GM23338 (cell line): ENCODE measurements around the gene HLCS. TPM values are rescaled to one million over a fixed set of nuclear protein-coding genes. Genes with fewer than 3 reads are reported as not detected.

Source experiments
- ATAC-seq: fragments of 200-7000 bp; cut with Tn5 transposase; 3 replicates; pipeline ENCODE4 v1.9.1; 2020
- DNase-seq: peaks from one replicate; pipeline ENCODE4 v3.0.0-alpha.2; 2015; ENCODE audit warnings: low spot score
- H2AFZ ChIP-seq: fragments of 200-600 bp; sonication (generic); 2 replicates; pipeline ENCODE4 v1.8.0; 2016; ENCODE audit warnings: antibody characterized with exemption, mild to moderate bottlenecking, moderate library complexity
- H3F3A ChIP-seq: fragments of 200-600 bp; sonication (generic); replicated peaks from 2 replicates; pipeline ENCODE4 v1.8.0; 2017; ENCODE audit warnings: antibody characterized with exemption, mixed run types, low read depth
- H3K27ac ChIP-seq: fragments of 200-600 bp; sonication (generic); 2 replicates; pipeline ENCODE4 v1.6.1; 2016; ENCODE audit warnings: low read depth
- H3K27me3 ChIP-seq: fragments of 200-600 bp; sonication (generic); 2 replicates; pipeline ENCODE4 v1.8.0; 2016; ENCODE audit warnings: mild to moderate bottlenecking, mixed run types, moderate library complexity; ENCODE audit not compliant: insufficient read depth
- H3K36me3 ChIP-seq: fragments of 200-600 bp; sonication (generic); 2 replicates; pipeline ENCODE4 v1.8.0; 2016; ENCODE audit warnings: mild to moderate bottlenecking; ENCODE audit not compliant: insufficient read depth
- H3K4me1 ChIP-seq: fragments of 200-600 bp; sonication (generic); 2 replicates; pipeline ENCODE4 v1.8.0; 2016; ENCODE audit warnings: mild to moderate bottlenecking, moderate library complexity; ENCODE audit not compliant: insufficient read depth
- H3K4me2 ChIP-seq: fragments of 200-600 bp; sonication (generic); 2 replicates; pipeline ENCODE4 v1.7.1; 2017; ENCODE audit warnings: mixed run types
- H3K4me3 ChIP-seq: fragments of 200-600 bp; sonication (generic); 2 replicates; pipeline ENCODE4 v1.6.1; 2016; ENCODE audit warnings: mixed run types
- H3K79me2 ChIP-seq: fragments of 200-600 bp; sonication (generic); replicated peaks from 2 replicates; pipeline ENCODE4 v1.8.0; 2017; ENCODE audit warnings: mild to moderate bottlenecking; ENCODE audit not compliant: insufficient read depth
- H3K9me2 ChIP-seq: fragments of 200-600 bp; sonication (generic); 2 replicates; pipeline ENCODE4 v1.8.0; 2017; ENCODE audit not compliant: insufficient read depth
- H4K20me1 ChIP-seq: fragments of 200-600 bp; sonication (generic); replicated peaks from 2 replicates; pipeline ENCODE4 v1.8.0; 2017; ENCODE audit warnings: mild to moderate bottlenecking; ENCODE audit not compliant: insufficient read depth
- H3K27ac Mint-ChIP-seq: 2 replicates; pipeline ENCODE4 v1.8.0; 2020; ENCODE audit warnings: inconsistent platforms, mild to moderate bottlenecking, moderate library complexity, mixed read lengths
- H3K27me3 Mint-ChIP-seq: 3 replicates; pipeline ENCODE4 v1.8.0; 2022; ENCODE audit warnings: low read depth, mild to moderate bottlenecking, moderate library complexity, mixed read lengths, inconsistent platforms; ENCODE audit not compliant: insufficient read depth, poor library complexity
- H3K36me3 Mint-ChIP-seq: 3 replicates; pipeline ENCODE4 v1.8.0; 2021; ENCODE audit warnings: low read depth, mild to moderate bottlenecking, inconsistent platforms, moderate library complexity, mixed read lengths
- H3K4me1 Mint-ChIP-seq: 3 replicates; pipeline ENCODE4 v1.8.0; 2020; ENCODE audit warnings: mild to moderate bottlenecking, inconsistent platforms, mixed read lengths
- H3K4me3 Mint-ChIP-seq: 3 replicates; pipeline ENCODE4 v1.8.0; 2021; ENCODE audit warnings: moderate library complexity, mild to moderate bottlenecking, inconsistent platforms, mixed read lengths
- H3K9me3 Mint-ChIP-seq: 3 replicates; pipeline ENCODE4 v1.8.0; 2020; ENCODE audit warnings: moderate library complexity, mild to moderate bottlenecking, inconsistent platforms, mixed read lengths
- CREB1 ChIP-seq: fragments of 250-450 bp; sonication (Bioruptor Pico); IDR thresholded peaks from 2 replicates; pipeline ENCODE4 v1.5.0; 2020; ENCODE audit warnings: low read depth, mild to moderate bottlenecking, moderate library complexity
- CTCF ChIP-seq, 2 experiments: fragments of 200-600 bp in 1 of 2; sonication (generic) in 1 of 2; conservative IDR thresholded peaks; 2 replicates each; pipeline versions ENCODE4 v1.5.1 to v1.6.1; 2016 to 2017; ENCODE audit warnings: antibody characterized with exemption in 2 of 2, low read depth in 2 of 2, mild to moderate bottlenecking in 2 of 2, moderate library complexity in 1 of 2
- EZH2 ChIP-seq: fragments of 200-600 bp; sonication (generic); IDR thresholded peaks from one replicate; pipeline ENCODE4 v1.8.0; 2017; ENCODE audit warnings: antibody characterized with exemption, mild to moderate bottlenecking, low read depth; ENCODE audit not compliant: unreplicated experiment
- EZH2phosphoT487 ChIP-seq: fragments of 200-600 bp; sonication (generic); IDR thresholded peaks from one replicate; pipeline ENCODE4 v1.8.1; 2018; ENCODE audit warnings: antibody characterized with exemption; ENCODE audit not compliant: unreplicated experiment
- JUNB ChIP-seq: IDR thresholded peaks from one replicate; pipeline ENCODE4 v1.6.1; 2016; ENCODE audit warnings: antibody characterized with exemption; ENCODE audit not compliant: unreplicated experiment
- NANOG ChIP-seq: IDR thresholded peaks from 2 replicates; pipeline ENCODE4 v1.6.1; 2016; ENCODE audit warnings: antibody characterized with exemption, borderline replicate concordance
- POLR2AphosphoS5 ChIP-seq: IDR thresholded peaks from 2 replicates; pipeline ENCODE4 v1.6.1; 2016; ENCODE audit warnings: antibody characterized with exemption, low read depth
- STAT1 ChIP-seq: IDR thresholded peaks from one replicate; pipeline ENCODE4 v1.6.1; 2016; ENCODE audit warnings: antibody characterized with exemption; ENCODE audit not compliant: unreplicated experiment
- ZNF114 ChIP-seq: fragments of 250-450 bp; sonication (Bioruptor Pico); IDR thresholded peaks from 2 replicates; pipeline ENCODE4 v1.5.0; 2020; ENCODE audit warnings: mild to moderate bottlenecking, moderate library complexity
- ZNF331 ChIP-seq: fragments of 250-450 bp; sonication (Bioruptor Pico); IDR thresholded peaks from 2 replicates; pipeline ENCODE4 v1.5.0; 2020; ENCODE audit warnings: low read depth, mild to moderate bottlenecking, moderate library complexity
- ZNF462 ChIP-seq: fragments of 250-450 bp; sonication (Bioruptor Pico); IDR thresholded peaks from 2 replicates; pipeline ENCODE4 v1.5.0; 2020; ENCODE audit warnings: mild to moderate bottlenecking, moderate library complexity
- polyA plus RNA-seq: library from polyadenylated mRNA; unstranded; fragments of >200 nt; fragmentation: Nextera tagmentation; extraction: Ambion mirVana; gene quantifications from 2 replicates; pipeline ENCODE4 v1.2.1, GENCODE V29; 2016
- total RNA-seq: library from RNA; depleted of rRNA; stranded (reverse); fragments of >200 nt; shearing (Covaris generic); gene quantifications from 2 replicates; pipeline ENCODE4 v1.2.3, GENCODE V29; 2014
- TF ChIP-seq, protein P1 (sequence below): IDR thresholded peaks from one replicate; pipeline ENCODE4 v1.6.1; 2018; ENCODE audit warnings: antibody characterized with exemption; ENCODE audit not compliant: unreplicated experiment
- TF ChIP-seq, protein P2 (sequence below): IDR thresholded peaks from 2 replicates; pipeline ENCODE4 v1.6.1; 2016; ENCODE audit warnings: antibody characterized with exemption

The HLCS gene
- total and polyA plus RNA-seq, 2 experiments from 2014 or later, result 6.1 to 14.7 TPM

- Histone ChIP-seq H3K27me3 (no peaks in the 10 kb centered on the region), H3K4me1 (no peaks in the 10 kb centered on the region), H3K36me3 (no peaks in the 10 kb centered on the region), H3K4me3 (no peak overlapping the region), H3K79me2 (no peaks in the 10 kb centered on the region), H2AFZ (no peak overlapping the region), H3K4me2 (no peak overlapping the region), H3K9me2 (no peaks in the 10 kb centered on the region), H3K27ac (no peak overlapping the region), H4K20me1 (no peaks in the 10 kb centered on the region; the same call in 1 of the 2 replicates), H3F3A (no peaks in the 10 kb centered on the region)
- TF ChIP-seq JUNB (no peak), NANOG (no peak), POLR2AphosphoS5 (no peak), ZNF114 (CRISPR knock-in tag) (no peak), CTCF (conservative IDR thresholded peaks at IDR 0.05; ENCODE audit: low read depth in 2 of 2) (no peak), STAT1 (no peak), ZNF331 (CRISPR knock-in tag) (no peak), CREB1 (CRISPR knock-in tag) (no peak), EZH2phosphoT487 (no peak), EZH2 (no peak), ZNF462 (CRISPR knock-in tag) (no peak)
- TF ChIP-seq, protein P1, sequence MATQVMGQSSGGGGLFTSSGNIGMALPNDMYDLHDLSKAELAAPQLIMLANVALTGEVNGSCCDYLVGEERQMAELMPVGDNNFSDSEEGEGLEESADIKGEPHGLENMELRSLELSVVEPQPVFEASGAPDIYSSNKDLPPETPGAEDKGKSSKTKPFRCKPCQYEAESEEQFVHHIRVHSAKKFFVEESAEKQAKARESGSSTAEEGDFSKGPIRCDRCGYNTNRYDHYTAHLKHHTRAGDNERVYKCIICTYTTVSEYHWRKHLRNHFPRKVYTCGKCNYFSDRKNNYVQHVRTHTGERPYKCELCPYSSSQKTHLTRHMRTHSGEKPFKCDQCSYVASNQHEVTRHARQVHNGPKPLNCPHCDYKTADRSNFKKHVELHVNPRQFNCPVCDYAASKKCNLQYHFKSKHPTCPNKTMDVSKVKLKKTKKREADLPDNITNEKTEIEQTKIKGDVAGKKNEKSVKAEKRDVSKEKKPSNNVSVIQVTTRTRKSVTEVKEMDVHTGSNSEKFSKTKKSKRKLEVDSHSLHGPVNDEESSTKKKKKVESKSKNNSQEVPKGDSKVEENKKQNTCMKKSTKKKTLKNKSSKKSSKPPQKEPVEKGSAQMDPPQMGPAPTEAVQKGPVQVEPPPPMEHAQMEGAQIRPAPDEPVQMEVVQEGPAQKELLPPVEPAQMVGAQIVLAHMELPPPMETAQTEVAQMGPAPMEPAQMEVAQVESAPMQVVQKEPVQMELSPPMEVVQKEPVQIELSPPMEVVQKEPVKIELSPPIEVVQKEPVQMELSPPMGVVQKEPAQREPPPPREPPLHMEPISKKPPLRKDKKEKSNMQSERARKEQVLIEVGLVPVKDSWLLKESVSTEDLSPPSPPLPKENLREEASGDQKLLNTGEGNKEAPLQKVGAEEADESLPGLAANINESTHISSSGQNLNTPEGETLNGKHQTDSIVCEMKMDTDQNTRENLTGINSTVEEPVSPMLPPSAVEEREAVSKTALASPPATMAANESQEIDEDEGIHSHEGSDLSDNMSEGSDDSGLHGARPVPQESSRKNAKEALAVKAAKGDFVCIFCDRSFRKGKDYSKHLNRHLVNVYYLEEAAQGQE, result no peak
- TF ChIP-seq, protein P2, sequence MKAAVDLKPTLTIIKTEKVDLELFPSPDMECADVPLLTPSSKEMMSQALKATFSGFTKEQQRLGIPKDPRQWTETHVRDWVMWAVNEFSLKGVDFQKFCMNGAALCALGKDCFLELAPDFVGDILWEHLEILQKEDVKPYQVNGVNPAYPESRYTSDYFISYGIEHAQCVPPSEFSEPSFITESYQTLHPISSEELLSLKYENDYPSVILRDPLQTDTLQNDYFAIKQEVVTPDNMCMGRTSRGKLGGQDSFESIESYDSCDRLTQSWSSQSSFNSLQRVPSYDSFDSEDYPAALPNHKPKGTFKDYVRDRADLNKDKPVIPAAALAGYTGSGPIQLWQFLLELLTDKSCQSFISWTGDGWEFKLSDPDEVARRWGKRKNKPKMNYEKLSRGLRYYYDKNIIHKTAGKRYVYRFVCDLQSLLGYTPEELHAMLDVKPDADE, result no peak
- Mint-ChIP-seq H3K27me3 (peaks cover 3% of the 10 kb centered on the region), H3K27ac (no peak overlapping the region), H3K4me3 (no peak overlapping the region), H3K9me3 (no peaks in the 10 kb centered on the region), H3K4me1 (0 out of 3 replicates have a peak, but pooled peaks cover 2% of the 10 kb centered on the region), H3K36me3 (no peaks in the 10 kb centered on the region; the same call in 2 of the 3 replicates)
- DNase-seq, result no peak
- ATAC-seq, result no peak
These were observed 137.5 kb downstream of the HLCS start for GRCh38 chr21:36828891-36829515.
